Stimulated activated naive B cell treated with anti-CD40 and anti-IgM and Interleukin-4, amounts not matched to agents 10 μg/mL and 1 μg/mL and 100 μg/mL, for 72 hours (primary cell): ENCODE results near the gene PHKA2.
"Not testable (repeated sequence)": the region's sequence is repeated elsewhere in the genome, so short reads cannot be mapped to it uniquely, and the experiment has no call there.

ENCODE experiments used
- ATAC-seq, 2 donors: fragments of 150-1000 bp; cut with Tn5 transposase; replicated peaks; 2 replicates each; pipeline ENCODE4 v1.10.0; 2021; ENCODE audit warnings: moderate library complexity in 1 of 2
- DNase-seq: peaks from one replicate; pipeline ENCODE4 v3.0.0; 2021
- H3K27ac Mint-ChIP-seq: one replicate; pipeline ENCODE4 v1.8.0; 2022; ENCODE audit warnings: mild to moderate bottlenecking, mixed read lengths
- H3K27me3 Mint-ChIP-seq, 2 donors: one replicate each; pipeline ENCODE4 v1.8.0; 2022; ENCODE audit warnings: mixed read lengths in 2 of 2
- H3K36me3 Mint-ChIP-seq, 2 donors: one replicate each; pipeline ENCODE4 v1.8.0; 2022; ENCODE audit warnings: mixed read lengths in 2 of 2, mild to moderate bottlenecking in 1 of 2
- H3K4me1 Mint-ChIP-seq, 2 donors: one replicate each; pipeline ENCODE4 v1.8.0; 2022; ENCODE audit warnings: mixed read lengths in 2 of 2, mild to moderate bottlenecking in 1 of 2
- H3K4me3 Mint-ChIP-seq, 2 donors: one replicate each; pipeline ENCODE4 v1.8.0; 2022; ENCODE audit warnings: mild to moderate bottlenecking in 2 of 2, mixed read lengths in 2 of 2, moderate library complexity in 1 of 2
- H3K9me3 Mint-ChIP-seq, 2 donors: one replicate each; pipeline ENCODE4 v1.8.0; 2022; ENCODE audit warnings: mixed read lengths in 2 of 2, mild to moderate bottlenecking in 1 of 2

The PHKA2 gene

DNA sequence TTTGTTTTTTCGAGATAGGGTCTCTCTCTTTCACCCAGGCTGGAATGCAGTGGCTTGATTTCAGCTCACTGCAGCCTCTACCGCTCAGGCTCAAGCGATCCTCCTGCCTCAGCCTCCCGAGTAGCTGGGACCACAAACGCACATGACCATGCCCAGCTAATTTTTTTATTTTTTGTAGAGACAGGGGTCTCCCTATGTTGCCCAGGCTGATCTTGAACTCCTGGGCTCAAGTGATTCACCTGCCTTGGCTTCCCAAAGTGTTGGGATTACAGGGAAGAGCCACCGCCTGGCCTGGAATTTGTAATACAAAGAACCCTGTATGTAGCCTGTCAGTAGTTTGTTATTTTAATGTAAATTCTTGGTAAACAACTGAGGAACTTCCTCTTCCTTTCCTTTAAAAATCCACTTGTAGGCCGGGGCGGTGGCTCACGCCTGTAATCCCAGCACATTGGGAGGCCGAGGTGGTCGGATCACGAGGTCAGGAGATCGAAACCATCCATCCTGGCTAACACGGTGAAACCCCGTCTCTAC, 119.5 kb downstream of the PHKA2 start:
- H3K4me3 Mint-ChIP-seq = no peak overlapping the region
- peaks cover 0 to 3% of the 10 kb centered on the region in 2 donors for H3K9me3 Mint-ChIP-seq
- no peaks in the 10 kb centered on the region for H3K36me3 Mint-ChIP-seq
- no peak overlapping the region for H3K27ac Mint-ChIP-seq
- DNase-seq (no peak), ATAC-seq (no peak)
- H3K4me1 Mint-ChIP-seq = no peaks in the 10 kb centered on the region
- H3K27me3 Mint-ChIP-seq = no peaks in the 10 kb centered on the region

GRCh38 chrX:18861511-18861910, 122.4 kb downstream of the PHKA2 start:
- peaks cover 0 to 13% of the 10 kb centered on the region in 2 donors for H3K9me3 Mint-ChIP-seq
- H3K36me3 Mint-ChIP-seq = no peaks in the 10 kb centered on the region
- no peak overlapping the region for H3K27ac Mint-ChIP-seq
- H3K4me3 Mint-ChIP-seq = no peak overlapping the region
- DNase-seq (no peak), ATAC-seq (no peak)
- peaks cover 0 to 8% of the 10 kb centered on the region in 2 donors for H3K4me1 Mint-ChIP-seq
- no peaks in the 10 kb centered on the region for H3K27me3 Mint-ChIP-seq

- H3K36me3 Mint-ChIP-seq = no peaks in the 10 kb centered on the region
- H3K4me1 Mint-ChIP-seq = peaks cover 3 to 16% of the 10 kb centered on the region in 2 donors
- no peak overlapping the region for H3K27ac Mint-ChIP-seq
- DNase-seq (no peak), ATAC-seq (no peak)
- H3K4me3 Mint-ChIP-seq = peak overlapping the region in 1 of 2 donors; percentile 55
- no peaks in the 10 kb centered on the region for H3K27me3 Mint-ChIP-seq
- peaks cover 0 to 9% of the 10 kb centered on the region in 2 donors for H3K9me3 Mint-ChIP-seq
These were observed 127.3 kb downstream of the PHKA2 start for GRCh38 chrX:18856645-18856997.

GRCh38 chrX:18855919-18856644, 127.8 kb downstream of the PHKA2 start:
- no peaks in the 10 kb centered on the region for H3K27me3 Mint-ChIP-seq
- H3K4me3 Mint-ChIP-seq = peak overlapping the region in 1 of 2 donors; percentile 55
- H3K36me3 Mint-ChIP-seq = no peaks in the 10 kb centered on the region
- ATAC-seq = peak; percentile 61 to 71
- H3K4me1 Mint-ChIP-seq = peaks cover 3 to 16% of the 10 kb centered on the region in 2 donors
- H3K9me3 Mint-ChIP-seq = peaks cover 0 to 9% of the 10 kb centered on the region in 2 donors
- no peak overlapping the region for H3K27ac Mint-ChIP-seq
- no peak for DNase-seq

- DNase-seq, H3K36me3 Mint-ChIP-seq, H3K4me3 Mint-ChIP-seq, ATAC-seq, H3K27me3 Mint-ChIP-seq, H3K9me3 Mint-ChIP-seq, H3K27ac Mint-ChIP-seq, H3K4me1 Mint-ChIP-seq: not testable (repeated sequence)
These were observed 136.0 kb downstream of the PHKA2 start for GRCh38 chrX:18847901-18848300.
